ENCODE measurements around the gene TASP1. TPM values are rescaled to one million over a fixed set of nuclear protein-coding genes. Genes with fewer than 3 reads are reported as not detected.
A peak's percentile ranks its signal among the peaks of the same experiment; 100 is the strongest.

The TASP1 gene
- polyA plus RNA-seq, 3 donors: 2.3 to 3.3 (median 2.6) TPM

DNA sequence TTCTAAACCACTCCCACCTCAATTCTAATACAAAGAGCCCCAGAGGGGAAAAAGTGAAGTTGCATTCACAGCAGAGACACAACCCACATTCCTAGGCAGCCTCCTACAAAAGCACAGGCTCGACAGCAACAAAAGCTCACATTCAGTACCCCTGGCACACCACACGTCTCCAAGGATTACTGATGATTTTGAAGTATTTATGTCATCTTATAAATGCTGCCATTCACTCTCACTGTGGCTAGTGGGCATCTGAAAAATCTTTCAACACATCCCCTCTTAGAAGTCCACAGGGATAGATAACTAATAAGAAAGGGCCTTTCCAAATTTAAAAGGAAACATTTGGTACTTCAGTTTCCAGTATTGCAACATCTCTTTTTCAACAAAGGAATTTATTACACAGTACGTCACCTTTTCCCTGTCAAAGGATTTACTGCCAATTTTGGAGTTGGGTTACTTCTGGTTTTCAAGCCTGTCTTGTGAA is 146.7 kb downstream of the TASP1 start:
- TF ChIP-seq, protein P1, sequence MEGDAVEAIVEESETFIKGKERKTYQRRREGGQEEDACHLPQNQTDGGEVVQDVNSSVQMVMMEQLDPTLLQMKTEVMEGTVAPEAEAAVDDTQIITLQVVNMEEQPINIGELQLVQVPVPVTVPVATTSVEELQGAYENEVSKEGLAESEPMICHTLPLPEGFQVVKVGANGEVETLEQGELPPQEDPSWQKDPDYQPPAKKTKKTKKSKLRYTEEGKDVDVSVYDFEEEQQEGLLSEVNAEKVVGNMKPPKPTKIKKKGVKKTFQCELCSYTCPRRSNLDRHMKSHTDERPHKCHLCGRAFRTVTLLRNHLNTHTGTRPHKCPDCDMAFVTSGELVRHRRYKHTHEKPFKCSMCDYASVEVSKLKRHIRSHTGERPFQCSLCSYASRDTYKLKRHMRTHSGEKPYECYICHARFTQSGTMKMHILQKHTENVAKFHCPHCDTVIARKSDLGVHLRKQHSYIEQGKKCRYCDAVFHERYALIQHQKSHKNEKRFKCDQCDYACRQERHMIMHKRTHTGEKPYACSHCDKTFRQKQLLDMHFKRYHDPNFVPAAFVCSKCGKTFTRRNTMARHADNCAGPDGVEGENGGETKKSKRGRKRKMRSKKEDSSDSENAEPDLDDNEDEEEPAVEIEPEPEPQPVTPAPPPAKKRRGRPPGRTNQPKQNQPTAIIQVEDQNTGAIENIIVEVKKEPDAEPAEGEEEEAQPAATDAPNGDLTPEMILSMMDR (IDR thresholded peaks at IDR 0.05): no peak
- Mint-ChIP-seq H3K27me3 (ENCODE audit: low read depth in 3 of 3) (no peaks in the 10 kb centered on the region), H3K36me3 (no peaks in the 10 kb centered on the region), H3K27ac (peak overlapping the region in 2 of 7 donors; percentile 17 to 21), H3K4me3 (no peak overlapping the region), H3K4me1 (no peaks in the 10 kb centered on the region), H3K9me3 (peaks cover 0 to 3% (median 0%) of the 10 kb centered on the region in 7 donors)
- Histone ChIP-seq H3K27me3 (ENCODE audit: control insufficient read depth in 2 of 2, insufficient read depth in 2 of 2, low read length in 2 of 2) (no peaks in the 10 kb centered on the region), H4K20me1 (ENCODE audit: insufficient read depth, low read length) (no peaks in the 10 kb centered on the region), H3K4me2 (replicated peaks; ENCODE audit: extremely low read depth, low read length, poor library complexity, severe bottlenecking) (no peak overlapping the region), H2AFZ (ENCODE audit: insufficient read depth, low read depth, low read length, poor library complexity, severe bottlenecking) (no peak overlapping the region), H3K79me2 (ENCODE audit: insufficient read depth, low read length) (no peaks in the 10 kb centered on the region), H3K4me3 (replicated peaks in 1 of 3; ENCODE audit: low read depth in 2 of 3, low read length in 3 of 3) (no peak overlapping the region), H3K9ac (ENCODE audit: insufficient read depth, low read length, poor library complexity, severe bottlenecking) (no peak overlapping the region), H3K36me3 (replicated peaks in 1 of 2; ENCODE audit: control insufficient read depth in 1 of 2, insufficient read depth in 2 of 2, low read length in 2 of 2) (no peaks in the 10 kb centered on the region), H3K9me3 (replicated peaks in 1 of 2; ENCODE audit: control insufficient read depth in 1 of 2, insufficient read depth in 1 of 2, low read length in 2 of 2) (peaks cover 3% of the 10 kb centered on the region in 2 donors), H3K4me1 (ENCODE audit: control insufficient read depth in 1 of 2, insufficient read depth in 2 of 2, low read length in 2 of 2) (no peaks in the 10 kb centered on the region), H3K27ac (ENCODE audit: low read depth in 1 of 2, low read length in 2 of 2) (no peak overlapping the region)
- intact Hi-C loops (cut with micrococcal nuclease): no loop called here
- DNase-seq: no peak
- WGBS (ENCODE audit: insufficient coverage): no CpG with 5 or more reads among the region's 3 CpGs

DNA sequence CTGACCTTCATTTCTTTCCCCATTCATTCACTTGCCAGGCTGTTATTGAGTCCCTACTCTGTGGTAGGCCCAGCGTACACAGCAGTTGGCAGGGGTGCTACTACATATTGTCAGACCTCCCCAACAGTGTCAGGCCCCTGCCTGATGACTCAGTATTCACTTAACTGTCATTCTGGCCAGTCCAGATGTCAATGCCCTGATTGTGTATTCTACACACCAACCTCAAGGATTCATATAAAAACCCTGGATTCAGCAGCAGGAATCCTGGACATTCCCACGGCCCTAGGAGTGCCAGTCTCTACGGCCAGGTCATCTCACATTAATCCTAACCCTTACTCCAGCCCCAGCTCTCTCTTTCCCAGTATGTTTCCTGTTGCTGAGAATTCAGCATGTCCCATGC is 151.5 kb downstream of the TASP1 start:
- Histone ChIP-seq H3K4me2 (replicated peaks; ENCODE audit: extremely low read depth, low read length, poor library complexity, severe bottlenecking) (no peak overlapping the region), H4K20me1 (ENCODE audit: insufficient read depth, low read length) (no peaks in the 10 kb centered on the region), H3K4me3 (replicated peaks in 1 of 3; ENCODE audit: low read depth in 2 of 3, low read length in 3 of 3) (no peak overlapping the region), H3K9ac (ENCODE audit: insufficient read depth, low read length, poor library complexity, severe bottlenecking) (no peak overlapping the region), H3K27me3 (ENCODE audit: control insufficient read depth in 2 of 2, insufficient read depth in 2 of 2, low read length in 2 of 2) (no peaks in the 10 kb centered on the region), H2AFZ (ENCODE audit: insufficient read depth, low read depth, low read length, poor library complexity, severe bottlenecking) (no peak overlapping the region), H3K9me3 (replicated peaks in 1 of 2; ENCODE audit: control insufficient read depth in 1 of 2, insufficient read depth in 1 of 2, low read length in 2 of 2) (peaks cover 4 to 7% of the 10 kb centered on the region in 2 donors), H3K79me2 (ENCODE audit: insufficient read depth, low read length) (no peaks in the 10 kb centered on the region), H3K27ac (ENCODE audit: low read depth in 1 of 2, low read length in 2 of 2) (no peak overlapping the region), H3K36me3 (replicated peaks in 1 of 2; ENCODE audit: control insufficient read depth in 1 of 2, insufficient read depth in 2 of 2, low read length in 2 of 2) (peaks cover 6 to 13% of the 10 kb centered on the region in 2 donors), H3K4me1 (ENCODE audit: control insufficient read depth in 1 of 2, insufficient read depth in 2 of 2, low read length in 2 of 2) (no peaks in the 10 kb centered on the region)
- Mint-ChIP-seq H3K4me3 (no peak overlapping the region), H3K27ac (no peak overlapping the region), H3K36me3 (peaks cover 10 to 11% of the 10 kb centered on the region in 2 donors), H3K9me3 (peaks cover 0 to 10% (median 3%) of the 10 kb centered on the region in 7 donors), H3K4me1 (no peaks in the 10 kb centered on the region), H3K27me3 (ENCODE audit: low read depth in 3 of 3) (no peaks in the 10 kb centered on the region)
- intact Hi-C loops (cut with micrococcal nuclease): no loop called here
- no peak for DNase-seq
- TF ChIP-seq, protein P1 (IDR thresholded peaks at IDR 0.05): no peak
- 100% methylated on average over 3 of the region's 3 CpGs for WGBS (ENCODE audit: insufficient coverage)
